Tibial nerve (tissue), 4 donors: ENCODE measurements around the gene THBS4.

Source experiments
- CTCF ChIP-seq, 5 experiments: fragments of 200-600 bp in 3 of 5; fragments of 450-650 bp in 2 of 5; sonication (generic) in 3 of 5; IDR thresholded peaks; one replicate each; pipeline ENCODE4 v1.5.1; 2016 to 2019; ENCODE audit warnings: antibody characterized with exemption in 5 of 5, mild to moderate bottlenecking in 3 of 5, moderate library complexity in 2 of 5
- EP300 ChIP-seq, 2 donors: sonication (generic); formaldehyde crosslinking; IDR thresholded peaks; one replicate each; pipeline ENCODE4 v1.6.1; 2017; ENCODE audit warnings: antibody characterized with exemption in 2 of 2, mild to moderate bottlenecking in 1 of 2
- POLR2A ChIP-seq, 2 donors: fragments of 450-650 bp; IDR thresholded peaks; one replicate each; pipeline ENCODE4 v1.6.1; 2017; ENCODE audit warnings: antibody characterized with exemption in 2 of 2, mild to moderate bottlenecking in 2 of 2, moderate library complexity in 2 of 2

- TF ChIP-seq CTCF (IDR thresholded peaks at IDR 0.05) = no peak
- no peak for TF ChIP-seq POLR2A (IDR thresholded peaks at IDR 0.05)
- no peak for TF ChIP-seq EP300 (IDR thresholded peaks at IDR 0.05)
Measured at GRCh38 chr5:80026841-80027240, 8.3 kb upstream of the THBS4 start.
